HEK293 (cell line): ENCODE data around the gene ARHGAP28.

Experiments
- IKZF3 ChIP-seq: fragments of 450-650 bp; IDR thresholded peaks from 2 replicates; pipeline ENCODE4 v1.5.0; 2018; ENCODE audit warnings: missing biosample characterization, mild to moderate bottlenecking, missing genetic modification characterization, moderate library complexity
- KLF8 ChIP-seq: fragments of 450-650 bp; formaldehyde crosslinking; IDR thresholded peaks from 2 replicates; pipeline ENCODE4 v1.5.1; 2016; ENCODE audit warnings: missing biosample characterization, missing genetic modification characterization
- KLF9 ChIP-seq: fragments of 450-650 bp; formaldehyde crosslinking; IDR thresholded peaks from 2 replicates; pipeline ENCODE4 v1.5.1; 2016; ENCODE audit warnings: missing biosample characterization, missing genetic modification characterization, low read depth
- PATZ1 ChIP-seq: fragments of 450-650 bp; formaldehyde crosslinking; IDR thresholded peaks from 2 replicates; pipeline ENCODE4 v1.5.1; 2016; ENCODE audit warnings: missing biosample characterization, missing genetic modification characterization
- PRDM6 ChIP-seq: fragments of 450-650 bp; formaldehyde crosslinking; IDR thresholded peaks from 2 replicates; pipeline ENCODE4 v1.5.1; 2017; ENCODE audit warnings: missing biosample characterization, missing genetic modification characterization
- REST ChIP-seq: fragments of 450-650 bp; formaldehyde crosslinking; IDR thresholded peaks from 2 replicates; pipeline ENCODE4 v1.5.1; 2016; ENCODE audit warnings: missing biosample characterization, missing genetic modification characterization
- TCF7L2 ChIP-seq: IDR thresholded peaks from 2 replicates; pipeline ENCODE4 v1.6.1; 2011; ENCODE audit warnings: low read depth, mild to moderate bottlenecking, inconsistent platforms, low read length, moderate library complexity, borderline replicate concordance
- TRIM28 ChIP-seq: IDR thresholded peaks from 2 replicates; pipeline ENCODE4 v1.6.1; 2011; ENCODE audit warnings: low read length, control low read depth, borderline replicate concordance
- ZBTB11 ChIP-seq: fragments of 450-650 bp; formaldehyde crosslinking; conservative IDR thresholded peaks from 2 replicates; pipeline ENCODE4 v1.5.1; 2016; ENCODE audit warnings: low read depth, missing biosample characterization, missing genetic modification characterization
- ZBTB26 ChIP-seq: fragments of 450-650 bp; formaldehyde crosslinking; optimal IDR thresholded peaks from 2 replicates; pipeline ENCODE3; 2016; ENCODE audit warnings: missing biosample characterization, mild to moderate bottlenecking, missing genetic modification characterization
- ZFHX2 ChIP-seq: fragments of 450-650 bp; formaldehyde crosslinking; conservative IDR thresholded peaks from 2 replicates; pipeline ENCODE4 v1.5.1; 2016; ENCODE audit warnings: missing biosample characterization, missing genetic modification characterization
- ZFP37 ChIP-seq: fragments of 450-650 bp; formaldehyde crosslinking; IDR thresholded peaks from 2 replicates; pipeline ENCODE4 v1.5.1; 2016; ENCODE audit warnings: missing biosample characterization, missing genetic modification characterization
- ZNF114 ChIP-seq: fragments of 450-650 bp; formaldehyde crosslinking; IDR thresholded peaks from 2 replicates; pipeline ENCODE4 v1.5.0; 2017; ENCODE audit warnings: missing biosample characterization, missing genetic modification characterization
- ZNF132 ChIP-seq: fragments of 450-650 bp; formaldehyde crosslinking; IDR thresholded peaks from 2 replicates; pipeline ENCODE4 v1.5.1; 2017; ENCODE audit warnings: missing biosample characterization, missing genetic modification characterization, borderline replicate concordance
- ZNF184 ChIP-seq: fragments of 450-650 bp; IDR thresholded peaks from 2 replicates; pipeline ENCODE4 v1.5.1; 2018; ENCODE audit warnings: missing biosample characterization, mild to moderate bottlenecking, missing genetic modification characterization
- ZNF223 ChIP-seq: fragments of 450-650 bp; formaldehyde crosslinking; IDR thresholded peaks from 2 replicates; pipeline ENCODE4 v1.5.1; 2016; ENCODE audit warnings: missing biosample characterization, missing genetic modification characterization
- ZNF239 ChIP-seq: fragments of 450-650 bp; formaldehyde crosslinking; IDR thresholded peaks from 2 replicates; pipeline ENCODE4 v1.5.1; 2016; ENCODE audit warnings: missing biosample characterization, missing genetic modification characterization
- ZNF366 ChIP-seq: fragments of 450-650 bp; formaldehyde crosslinking; conservative IDR thresholded peaks from 2 replicates; pipeline ENCODE4 v1.5.1; 2016; ENCODE audit warnings: missing biosample characterization, missing genetic modification characterization
- ZNF48 ChIP-seq: fragments of 450-650 bp; formaldehyde crosslinking; IDR thresholded peaks from 2 replicates; pipeline ENCODE4 v1.5.1; 2016; ENCODE audit warnings: missing biosample characterization, missing genetic modification characterization
- ZNF521 ChIP-seq: fragments of 450-650 bp; formaldehyde crosslinking; IDR thresholded peaks from 2 replicates; pipeline ENCODE4 v1.5.1; 2017; ENCODE audit warnings: missing biosample characterization, mild to moderate bottlenecking, missing genetic modification characterization
- ZNF529 ChIP-seq: fragments of 450-650 bp; formaldehyde crosslinking; IDR thresholded peaks from 2 replicates; pipeline ENCODE4 v1.5.1; 2017; ENCODE audit warnings: missing genetic modification characterization, missing biosample characterization; ENCODE audit not compliant: insufficient replicate concordance
- ZNF596 ChIP-seq: fragments of 450-650 bp; IDR thresholded peaks from 2 replicates; pipeline ENCODE4 v1.5.0; 2018; ENCODE audit warnings: missing biosample characterization, mild to moderate bottlenecking, missing genetic modification characterization, moderate library complexity
- ZNF610 ChIP-seq: fragments of 450-650 bp; formaldehyde crosslinking; IDR thresholded peaks from 2 replicates; pipeline ENCODE4 v1.5.1; 2016; ENCODE audit warnings: missing biosample characterization, missing genetic modification characterization, borderline replicate concordance
- ZNF692 ChIP-seq: fragments of 450-650 bp; formaldehyde crosslinking; IDR thresholded peaks from 2 replicates; pipeline ENCODE4 v1.5.1; 2016; ENCODE audit warnings: missing biosample characterization, missing genetic modification characterization
- ZNF785 ChIP-seq: fragments of 450-650 bp; formaldehyde crosslinking; IDR thresholded peaks from 2 replicates; pipeline ENCODE4 v1.5.1; 2016; ENCODE audit warnings: missing biosample characterization, missing genetic modification characterization

ARHGAP28 gene

GRCh38 chr18:6920099-6920955 lies 190.8 kb downstream of the ARHGAP28 start (continued):
- TF ChIP-seq PRDM6 (tag by site-specific recombination), result no peak
- no peak for TF ChIP-seq ZNF610 (tag by site-specific recombination)
- TF ChIP-seq ZNF184, result no peak
- peak; percentile 80 for TF ChIP-seq ZNF239 (tag by site-specific recombination)
- no peak for TF ChIP-seq ZNF132 (tag by site-specific recombination)
- no peak for TF ChIP-seq ZNF366
- no peak for TF ChIP-seq ZBTB11 (tag by site-specific recombination)
- no peak for TF ChIP-seq KLF8 (tag by site-specific recombination)
- TF ChIP-seq REST (tag by site-specific recombination), result no peak
- peak; percentile 23; the same call in 1 of the 2 replicates for TF ChIP-seq ZFHX2
- TF ChIP-seq ZFP37, result peak; percentile 64; the same call in 1 of the 2 replicates
- no peak for TF ChIP-seq ZNF223 (tag by site-specific recombination)
- no peak for TF ChIP-seq ZNF692 (tag by site-specific recombination)
- TF ChIP-seq TRIM28, result no peak
- TF ChIP-seq IKZF3 (tag by site-specific recombination), result no peak
- TF ChIP-seq PATZ1 (tag by site-specific recombination), result no peak
- no peak for TF ChIP-seq ZBTB26
- TF ChIP-seq KLF9 (tag by site-specific recombination), result no peak
- no peak for TF ChIP-seq TCF7L2
- TF ChIP-seq ZNF48, result no peak
- peak; percentile 67; the same call in 1 of the 2 replicates for TF ChIP-seq ZNF114 (tag by site-specific recombination)
- TF ChIP-seq ZNF521 (tag by site-specific recombination), result no peak
- no peak for TF ChIP-seq ZNF596 (tag by site-specific recombination)
- peak; percentile 75; the same call in 1 of the 2 replicates for TF ChIP-seq ZNF785
- no peak for TF ChIP-seq ZNF529 (tag by site-specific recombination)
